Measurements from ENCODE around the gene PAF1.

- TF ChIP-seq CTCF (IDR thresholded peaks at IDR 0.05) (no peak), POLR2A (IDR thresholded peaks at IDR 0.05) (no peak), EP300 (IDR thresholded peaks at IDR 0.05) (no peak), POLR2AphosphoS5 (IDR thresholded peaks at IDR 0.05) (no peak)
Observed at GRCh38 chr19:39379865-39380396, 11.0 kb downstream of the PAF1 start.

Data from stomach (tissue), 4 donors.